Parathyroid adenoma (tissue), 2 donors: ENCODE results near the gene PLEKHM1.
"Not testable (repeated sequence)": the region's sequence is repeated elsewhere in the genome, so short reads cannot be mapped to it uniquely, and the experiment has no call there.

Source experiments
- H2AFZ ChIP-seq: fragments of 300-600 bp; sonication (generic); one replicate; pipeline ENCODE4 v1.7.0; 2017; ENCODE audit warnings: antibody characterized with exemption, mild to moderate bottlenecking
- H3K27ac ChIP-seq: fragments of 300-600 bp; sonication (generic); one replicate; pipeline ENCODE4 v1.7.0; 2017
- H3K27me3 ChIP-seq: fragments of 300-600 bp; sonication (generic); one replicate; pipeline ENCODE4 v1.7.0; 2017; ENCODE audit warnings: low read length; ENCODE audit not compliant: control insufficient read depth, insufficient read depth
- H3K36me3 ChIP-seq: fragments of 300-600 bp; sonication (generic); one replicate; pipeline ENCODE4 v1.7.0; 2017; ENCODE audit warnings: low read length; ENCODE audit not compliant: control insufficient read depth, insufficient read depth
- H3K4me1 ChIP-seq: fragments of 300-600 bp; sonication (generic); one replicate; pipeline ENCODE4 v1.7.0; 2017; ENCODE audit warnings: control low read depth
- H3K4me2 ChIP-seq: fragments of 300-600 bp; sonication (generic); one replicate; pipeline ENCODE4 v1.7.0; 2017; ENCODE audit warnings: low read length
- H3K4me3 ChIP-seq: fragments of 300-600 bp; sonication (generic); one replicate; pipeline ENCODE4 v1.7.0; 2017; ENCODE audit warnings: low read depth, low read length
- H3K79me2 ChIP-seq: fragments of 300-600 bp; sonication (generic); one replicate; pipeline ENCODE4 v1.7.0; 2017; ENCODE audit warnings: control low read depth
- H3K9ac ChIP-seq: fragments of 300-600 bp; sonication (generic); one replicate; pipeline ENCODE4 v1.7.0; 2017; ENCODE audit warnings: mild to moderate bottlenecking
- H3K9me3 ChIP-seq: fragments of 300-600 bp; sonication (generic); one replicate; pipeline ENCODE4 v1.7.0; 2017; ENCODE audit warnings: low read length; ENCODE audit not compliant: control insufficient read depth
- donor health status: primary hyperparathyroidism.

PLEKHM1 gene

DNA sequence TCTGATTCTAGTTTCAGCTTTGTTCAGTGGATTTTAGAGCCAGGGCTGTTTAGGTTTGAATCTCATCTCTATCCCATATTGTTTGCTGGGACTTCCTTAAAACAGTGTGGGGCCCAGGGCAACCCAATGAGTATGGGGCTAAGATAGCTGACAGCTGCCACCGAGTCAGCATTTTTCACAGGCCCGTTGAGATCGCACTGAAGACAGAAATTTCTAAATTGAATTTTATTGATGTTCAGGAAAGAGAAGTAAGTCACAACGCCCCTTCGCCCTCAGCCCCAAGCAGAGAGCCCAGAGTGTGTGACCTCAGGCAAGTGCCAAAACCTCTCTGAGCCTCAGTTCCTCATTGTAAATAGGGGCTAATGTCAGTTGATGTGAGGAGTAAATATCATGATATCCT, 4.0 kb upstream of the PLEKHM1 start:
- not testable (repeated sequence) for H3K27ac ChIP-seq, H3K9me3 ChIP-seq, H3K4me3 ChIP-seq, H3K9ac ChIP-seq, H3K79me2 ChIP-seq, H3K4me2 ChIP-seq, H2AFZ ChIP-seq, H3K27me3 ChIP-seq, H3K36me3 ChIP-seq, H3K4me1 ChIP-seq

DNA sequence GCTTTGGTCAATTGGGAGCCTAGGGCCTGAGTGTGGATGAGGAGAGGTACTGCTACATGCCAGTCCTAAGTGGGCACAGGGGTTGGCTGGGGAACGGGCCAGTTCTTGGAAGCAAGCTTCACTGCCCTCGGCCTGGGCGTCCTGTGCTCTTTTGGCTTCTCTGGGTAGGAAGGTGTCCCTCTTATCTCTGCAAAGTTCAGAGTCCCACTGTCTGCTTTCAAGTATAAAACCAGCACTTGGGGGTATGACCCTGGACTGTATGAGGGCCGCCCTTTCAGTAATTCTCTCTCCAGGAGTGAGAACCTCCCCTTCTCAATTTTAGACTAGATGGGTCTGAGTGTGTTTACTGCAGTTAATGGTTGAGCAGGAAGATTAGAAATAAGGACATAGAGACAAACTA, 1.6 kb upstream of the PLEKHM1 start:
- H3K4me3 ChIP-seq, H3K27ac ChIP-seq, H3K36me3 ChIP-seq, H3K79me2 ChIP-seq, H3K9ac ChIP-seq, H3K27me3 ChIP-seq, H2AFZ ChIP-seq, H3K4me1 ChIP-seq, H3K4me2 ChIP-seq, H3K9me3 ChIP-seq: not testable (repeated sequence)

GRCh38 chr17:45490198-45490597, 323 bp downstream of the PLEKHM1 start:
- Histone ChIP-seq H3K9ac (peak overlapping the region; percentile 67), H3K27ac (peak overlapping the region; percentile 64), H3K4me2 (peak overlapping the region; percentile 57), H2AFZ (peak overlapping the region; percentile 87), H3K4me3 (peak overlapping the region; percentile 57)
- not testable (repeated sequence) for H3K9me3 ChIP-seq, H3K79me2 ChIP-seq, H3K36me3 ChIP-seq, H3K27me3 ChIP-seq, H3K4me1 ChIP-seq

DNA sequence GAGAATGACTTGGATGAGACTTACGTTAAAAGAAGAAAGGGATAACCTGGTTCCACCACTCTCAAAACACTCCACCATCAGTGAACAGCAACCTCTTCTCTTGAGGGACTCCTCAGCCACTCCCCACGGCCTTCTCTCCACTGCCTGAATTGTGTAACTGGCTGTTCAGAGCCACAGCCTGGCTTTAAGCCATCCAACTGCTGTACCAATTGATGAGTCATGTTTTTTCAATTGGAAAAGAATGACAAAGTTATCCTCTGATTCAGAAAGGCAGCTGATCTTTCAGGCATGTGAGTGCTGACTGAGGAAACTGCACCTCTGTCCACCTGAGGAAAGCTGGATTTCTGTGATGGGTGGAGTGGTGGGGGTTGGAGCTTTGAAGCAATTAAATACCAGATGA, 2.8 kb downstream of the PLEKHM1 start:
- not testable (repeated sequence) for H3K27ac ChIP-seq, H3K36me3 ChIP-seq, H3K4me1 ChIP-seq

DNA sequence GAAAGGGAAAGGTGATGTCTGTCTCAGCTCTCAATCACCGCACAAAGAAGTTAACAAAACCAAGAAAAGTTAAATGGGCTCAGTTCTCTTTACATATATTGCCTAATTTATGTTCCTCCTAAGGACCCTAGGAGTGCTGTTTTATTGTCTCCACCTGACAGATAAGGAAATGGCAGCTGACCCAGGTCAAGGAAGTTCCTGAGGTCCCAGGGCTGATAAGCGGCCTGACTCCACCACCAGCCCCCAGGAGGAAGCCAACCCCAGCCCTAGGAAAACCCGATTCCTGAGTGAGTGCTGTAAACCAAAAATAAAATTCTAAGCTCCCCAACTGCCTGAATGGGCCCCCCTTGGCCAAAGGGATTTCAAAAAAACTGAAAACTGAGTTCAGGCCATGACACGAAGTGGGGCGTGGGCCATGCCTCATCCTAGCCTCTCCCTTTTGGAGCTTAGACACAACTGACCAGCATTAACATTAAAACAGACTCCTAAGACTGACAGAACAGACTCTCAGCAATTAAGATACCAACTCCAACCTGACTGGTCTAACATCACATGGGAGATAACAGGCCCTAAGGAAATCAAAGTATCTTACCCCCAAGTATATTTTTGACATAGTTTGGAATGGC, 6.8 kb downstream of the PLEKHM1 start:
- not testable (repeated sequence) for H3K79me2 ChIP-seq, H3K9me3 ChIP-seq, H3K4me2 ChIP-seq, H3K27ac ChIP-seq, H2AFZ ChIP-seq, H3K4me1 ChIP-seq, H3K27me3 ChIP-seq, H3K36me3 ChIP-seq, H3K4me3 ChIP-seq, H3K9ac ChIP-seq

More for the DNA sequence above, 2.8 kb downstream of the PLEKHM1 start:
- H3K27me3 ChIP-seq, H3K4me2 ChIP-seq, H2AFZ ChIP-seq, H3K9ac ChIP-seq, H3K79me2 ChIP-seq, H3K9me3 ChIP-seq, H3K4me3 ChIP-seq: not testable (repeated sequence)

DNA sequence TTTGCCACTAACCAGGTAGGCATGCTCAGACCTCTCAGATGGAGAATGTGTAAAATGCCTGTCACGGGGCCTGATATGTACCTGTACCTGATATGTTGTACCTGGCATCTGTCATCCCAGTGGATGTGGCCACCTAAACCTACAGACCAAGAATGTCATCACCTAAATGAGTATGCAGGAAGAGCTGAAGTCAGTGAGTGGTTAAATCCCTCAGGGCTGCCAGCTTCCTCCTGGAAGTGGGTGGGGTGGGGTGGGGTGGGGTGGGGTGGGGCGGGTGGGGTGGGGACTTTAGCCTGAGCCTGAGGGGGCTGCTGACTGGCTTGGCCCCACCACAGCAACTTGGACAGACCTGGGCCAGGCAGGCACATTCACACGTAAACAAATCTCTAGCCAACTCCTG, 7.3 kb downstream of the PLEKHM1 start:
- not testable (repeated sequence) for H3K9me3 ChIP-seq, H3K27me3 ChIP-seq, H3K4me2 ChIP-seq, H3K27ac ChIP-seq, H3K4me1 ChIP-seq, H2AFZ ChIP-seq, H3K4me3 ChIP-seq, H3K36me3 ChIP-seq, H3K79me2 ChIP-seq, H3K9ac ChIP-seq

DNA sequence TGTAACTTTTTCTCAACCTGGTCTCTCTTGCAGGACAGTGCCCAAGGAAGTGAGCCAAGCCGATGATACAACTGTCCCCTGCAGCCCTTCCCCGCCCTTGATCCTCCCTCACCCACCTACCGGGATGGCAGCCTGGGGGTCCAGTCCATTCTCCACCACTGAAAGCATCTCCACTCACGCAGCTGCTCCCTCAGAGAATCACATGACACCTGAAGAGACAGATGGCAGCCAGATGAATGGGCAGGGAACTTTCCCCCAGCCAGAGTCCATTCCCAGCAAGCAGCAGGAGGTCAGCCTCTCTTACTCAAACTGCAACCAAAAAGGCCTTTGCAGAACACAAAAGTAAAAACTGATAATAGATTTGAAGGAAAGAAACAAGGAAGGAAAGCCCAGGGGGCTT, 8.2 kb downstream of the PLEKHM1 start:
- H3K36me3 ChIP-seq, H3K4me1 ChIP-seq, H3K27me3 ChIP-seq, H3K9me3 ChIP-seq, H2AFZ ChIP-seq, H3K9ac ChIP-seq, H3K4me3 ChIP-seq, H3K79me2 ChIP-seq, H3K27ac ChIP-seq, H3K4me2 ChIP-seq: not testable (repeated sequence)

- H3K9me3 ChIP-seq, H3K27me3 ChIP-seq, H3K4me3 ChIP-seq, H3K36me3 ChIP-seq, H3K4me2 ChIP-seq, H3K79me2 ChIP-seq, H3K4me1 ChIP-seq, H2AFZ ChIP-seq, H3K9ac ChIP-seq, H3K27ac ChIP-seq: not testable (repeated sequence)
Measured at GRCh38 chr17:45475436-45475835, 15.1 kb downstream of the PLEKHM1 start.

DNA sequence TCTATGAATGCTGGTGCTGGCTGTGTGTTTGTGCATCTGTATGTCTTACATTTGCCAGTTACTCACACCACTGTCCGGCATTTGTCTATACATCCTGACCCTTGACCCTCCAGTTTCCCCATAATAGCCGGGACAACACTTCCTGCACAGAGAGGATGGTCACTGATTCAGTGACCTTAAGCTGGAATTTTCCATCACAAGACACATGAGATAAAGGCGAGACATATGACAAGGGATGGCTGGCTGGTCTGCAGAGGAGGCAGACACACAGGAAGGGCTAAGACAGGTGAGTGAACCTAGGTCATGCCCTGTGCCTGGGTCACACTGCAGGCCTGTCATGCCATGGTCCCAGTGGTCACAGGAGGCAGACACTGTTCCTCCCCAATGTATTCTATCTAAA, 18.3 kb downstream of the PLEKHM1 start:
- H3K4me3 ChIP-seq, H3K27me3 ChIP-seq, H2AFZ ChIP-seq, H3K27ac ChIP-seq, H3K36me3 ChIP-seq, H3K4me2 ChIP-seq, H3K79me2 ChIP-seq, H3K4me1 ChIP-seq, H3K9me3 ChIP-seq, H3K9ac ChIP-seq: not testable (repeated sequence)

- not testable (repeated sequence) for H3K79me2 ChIP-seq, H3K9me3 ChIP-seq, H3K4me3 ChIP-seq, H3K4me1 ChIP-seq, H3K27ac ChIP-seq, H3K4me2 ChIP-seq, H3K36me3 ChIP-seq, H3K27me3 ChIP-seq, H2AFZ ChIP-seq, H3K9ac ChIP-seq
Measured at GRCh38 chr17:45469204-45469563, 21.3 kb downstream of the PLEKHM1 start.

DNA sequence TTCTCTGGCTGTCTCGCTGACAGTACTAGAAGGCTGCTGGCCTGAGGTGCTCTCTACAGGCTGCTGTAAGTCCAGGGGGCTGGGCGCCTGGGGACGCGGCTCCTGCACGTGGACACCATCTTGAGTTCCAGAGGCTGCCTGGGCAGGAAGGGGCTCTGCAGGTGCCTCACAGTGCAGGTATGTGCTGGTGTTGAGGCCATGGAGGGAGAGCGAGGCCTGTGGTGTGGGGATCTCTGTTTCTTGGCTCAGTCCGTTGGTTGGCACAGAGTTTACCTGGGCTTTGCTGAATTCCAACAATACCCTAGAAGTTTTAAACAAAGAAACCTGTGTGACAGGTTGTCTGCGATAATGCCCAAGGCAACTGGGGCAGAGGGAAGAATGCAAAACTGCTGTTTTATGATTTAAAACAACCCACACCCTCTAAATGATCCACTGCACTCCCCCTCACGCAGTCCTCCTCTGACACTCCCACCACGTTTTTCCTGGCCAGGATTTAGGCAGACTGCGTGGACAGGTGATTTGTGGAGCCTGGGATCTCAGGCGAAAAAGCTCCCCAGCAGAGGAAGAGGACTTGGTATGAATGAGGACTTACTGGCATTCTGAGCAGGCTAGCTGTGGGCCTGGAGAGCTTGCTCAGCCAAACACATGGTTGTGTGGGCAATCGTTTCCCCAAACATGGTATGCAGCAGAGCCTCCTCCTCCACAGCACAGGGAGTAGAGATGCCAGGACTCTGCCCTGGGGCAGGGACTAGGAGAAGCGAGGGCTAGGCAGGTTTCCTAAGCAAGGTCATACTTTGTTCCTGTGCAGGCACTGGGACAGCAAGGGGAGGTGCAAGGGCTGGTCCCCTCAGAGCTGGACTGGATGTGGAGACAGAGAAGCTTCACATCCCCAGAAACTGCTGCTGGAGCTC, 22.0 kb downstream of the PLEKHM1 start:
- not testable (repeated sequence) for H3K79me2 ChIP-seq, H3K9me3 ChIP-seq, H3K36me3 ChIP-seq, H3K4me3 ChIP-seq, H3K27me3 ChIP-seq, H3K4me2 ChIP-seq, H3K9ac ChIP-seq, H2AFZ ChIP-seq, H3K4me1 ChIP-seq, H3K27ac ChIP-seq
